Gastroesophageal sphincter (tissue), 3 donors: ENCODE results near the gene TBCD.

ENCODE experiments used
- EP300 ChIP-seq: sonication (generic); formaldehyde crosslinking; IDR thresholded peaks from one replicate; pipeline ENCODE4 v1.6.1; 2017; ENCODE audit warnings: antibody characterized with exemption, mild to moderate bottlenecking
- POLR2A ChIP-seq, 2 donors: fragments of 450-650 bp; IDR thresholded peaks; one replicate each; pipeline ENCODE4 v1.6.1; 2017; ENCODE audit warnings: antibody characterized with exemption in 2 of 2, mild to moderate bottlenecking in 2 of 2, moderate library complexity in 1 of 2
- POLR2AphosphoS5 ChIP-seq: sonication (generic); formaldehyde crosslinking; IDR thresholded peaks from one replicate; pipeline ENCODE4 v1.6.1; 2017; ENCODE audit warnings: antibody characterized with exemption
- TF ChIP-seq, protein P1 (sequence below), 4 experiments: fragments of 200-600 bp in 2 of 4; fragments of 450-650 bp in 2 of 4; sonication (generic) in 1 of 4; IDR thresholded peaks; one replicate each; pipeline ENCODE4 v1.5.1; 2017 to 2019; ENCODE audit warnings: antibody characterized with exemption in 4 of 4, mild to moderate bottlenecking in 2 of 4, moderate library complexity in 2 of 4

DNA sequence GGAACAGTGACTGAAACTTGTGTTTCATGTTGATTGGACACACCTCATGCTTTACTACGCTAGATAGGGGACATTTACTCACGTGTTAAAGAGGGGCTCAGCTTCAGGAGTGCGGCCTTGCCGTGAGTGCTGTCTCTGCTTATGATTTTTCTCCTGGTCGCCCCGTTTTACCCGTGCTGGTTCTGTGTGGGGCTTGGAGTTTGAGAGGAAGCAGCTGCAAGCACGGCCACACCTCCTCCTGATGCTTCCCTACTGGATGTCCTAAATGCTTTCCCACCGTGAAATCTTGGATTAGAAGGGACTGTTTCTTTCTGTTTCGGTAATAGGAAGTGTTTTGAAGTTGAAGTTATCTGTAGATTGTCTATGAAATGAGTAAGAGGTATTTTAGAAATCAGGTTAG lies 141.9 kb downstream of the TBCD start:
- TF ChIP-seq, protein P1, sequence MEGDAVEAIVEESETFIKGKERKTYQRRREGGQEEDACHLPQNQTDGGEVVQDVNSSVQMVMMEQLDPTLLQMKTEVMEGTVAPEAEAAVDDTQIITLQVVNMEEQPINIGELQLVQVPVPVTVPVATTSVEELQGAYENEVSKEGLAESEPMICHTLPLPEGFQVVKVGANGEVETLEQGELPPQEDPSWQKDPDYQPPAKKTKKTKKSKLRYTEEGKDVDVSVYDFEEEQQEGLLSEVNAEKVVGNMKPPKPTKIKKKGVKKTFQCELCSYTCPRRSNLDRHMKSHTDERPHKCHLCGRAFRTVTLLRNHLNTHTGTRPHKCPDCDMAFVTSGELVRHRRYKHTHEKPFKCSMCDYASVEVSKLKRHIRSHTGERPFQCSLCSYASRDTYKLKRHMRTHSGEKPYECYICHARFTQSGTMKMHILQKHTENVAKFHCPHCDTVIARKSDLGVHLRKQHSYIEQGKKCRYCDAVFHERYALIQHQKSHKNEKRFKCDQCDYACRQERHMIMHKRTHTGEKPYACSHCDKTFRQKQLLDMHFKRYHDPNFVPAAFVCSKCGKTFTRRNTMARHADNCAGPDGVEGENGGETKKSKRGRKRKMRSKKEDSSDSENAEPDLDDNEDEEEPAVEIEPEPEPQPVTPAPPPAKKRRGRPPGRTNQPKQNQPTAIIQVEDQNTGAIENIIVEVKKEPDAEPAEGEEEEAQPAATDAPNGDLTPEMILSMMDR (IDR thresholded peaks at IDR 0.05): no peak
- TF ChIP-seq POLR2AphosphoS5: no peak
- TF ChIP-seq POLR2A (IDR thresholded peaks at IDR 0.05): no peak
- TF ChIP-seq EP300: no peak
